GM12878 (cell line): ENCODE results near the gene POLD1. TPM values are rescaled to one million over a fixed set of nuclear protein-coding genes. Genes with fewer than 3 reads are reported as not detected.

Experiments used
- ATAC-seq: fragments of 200-7000 bp; cut with Tn5 transposase; 3 replicates; pipeline ENCODE4 v1.9.1; 2020; ENCODE audit warnings: mild to moderate bottlenecking, moderate library complexity
- BruUV-seq: library from RNA; stranded (reverse); fragments of 400-500 nt; replicated peaks from 2 replicates; lab custom pipeline; 2021; lab: Mats Ljungman, UMichigan
- CTCF ChIA-PET: fragments of 300-600 bp; sonication (Branson Sonifier 250); formaldehyde crosslinking; extraction: SDS; loops from one replicate; lab custom pipeline; 2021; ENCODE audit warnings: inconsistent platforms; lab: Yijun Ruan, JAX
- POLR2A ChIA-PET: fragments of 350-600 bp; formaldehyde crosslinking; extraction: SDS; loops from one replicate; lab custom pipeline; 2021; ENCODE audit warnings: inconsistent platforms; lab: Charles Lee
- RAD21 ChIA-PET: fragments of 300-600 bp; sonication (Branson Sonifier 250); formaldehyde crosslinking; loops from one replicate; lab custom pipeline; 2023; ENCODE audit warnings: antibody characterized with exemption; ENCODE audit not compliant: unreplicated experiment; lab: Charles Lee
- SMC1A ChIA-PET: fragments of 300-600 bp; sonication (Branson Sonifier 250); formaldehyde crosslinking; loops from one replicate; lab custom pipeline; 2023; ENCODE audit not compliant: unreplicated experiment, uncharacterized antibody; lab: Charles Lee
- DNase-seq: peaks from one replicate; pipeline ENCODE4 v3.0.0-alpha.2; 2011; ENCODE audit warnings: low read depth, low spot score
- FAIRE-seq: peaks from 3 replicates; lab custom pipeline; 2011; peaks lifted over from hg19 to GRCh38; lab: Jason Lieb, UNC
- H2AFZ ChIP-seq: 2 replicates; pipeline ENCODE4 v1.6.0; 2011; ENCODE audit warnings: low read depth, low read length, control low read depth; ENCODE audit not compliant: control insufficient read depth
- H3K27ac ChIP-seq: 2 replicates; pipeline ENCODE4 v1.5.1; 2011; ENCODE audit warnings: control low read depth; ENCODE audit not compliant: control insufficient read depth, insufficient read depth
- H3K27me3 ChIP-seq, 2 experiments: replicated peaks in 1 of 2; 2 replicates each; pipeline versions ENCODE4 v1.6.0 to v1.6.1; 2011; ENCODE audit warnings: low read length in 1 of 2; ENCODE audit not compliant: control insufficient read depth in 2 of 2, insufficient read depth in 2 of 2
- H3K36me3 ChIP-seq, 2 experiments: 2 replicates each; pipeline ENCODE4 v1.5.1; 2011; ENCODE audit warnings: low read length in 1 of 2; ENCODE audit not compliant: control insufficient read depth in 2 of 2, insufficient read depth in 2 of 2
- H3K4me1 ChIP-seq: 2 replicates; pipeline ENCODE4 v1.6.1; 2011; ENCODE audit warnings: mild to moderate bottlenecking, low read length, moderate library complexity, mixed read lengths; ENCODE audit not compliant: control insufficient read depth, insufficient read depth
- H3K4me2 ChIP-seq: 2 replicates; pipeline ENCODE4 v1.6.0; 2011; ENCODE audit warnings: control low read depth; ENCODE audit not compliant: control insufficient read depth, insufficient read depth
- H3K4me3 ChIP-seq: fragments of 200-600 bp; sonication (generic); 2 replicates; pipeline ENCODE4 v1.5.1; 2016
- H3K79me2 ChIP-seq: 2 replicates; pipeline ENCODE4 v1.6.0; 2011; ENCODE audit warnings: low read length; ENCODE audit not compliant: control insufficient read depth, insufficient read depth
- H3K9ac ChIP-seq: 2 replicates; pipeline ENCODE4 v1.8.0; 2011; ENCODE audit warnings: low read length, control low read depth, mixed read lengths; ENCODE audit not compliant: control insufficient read depth, insufficient read depth
- H3K9me3 ChIP-seq: replicated peaks from 3 replicates; pipeline ENCODE4 v1.5.1; 2011; ENCODE audit warnings: mild to moderate bottlenecking, low read length; ENCODE audit not compliant: control insufficient read depth, insufficient read depth
- H4K20me1 ChIP-seq: 2 replicates; pipeline ENCODE4 v1.6.0; 2011; ENCODE audit not compliant: control insufficient read depth, insufficient read depth
- BRCA1 ChIP-seq: IDR thresholded peaks from 2 replicates; pipeline ENCODE4 v1.6.1; 2011; ENCODE audit warnings: low read depth, low read length, improper control_type of control experiment
- CTCF ChIP-seq, 3 experiments: IDR thresholded peaks in 2 of 3; conservative IDR thresholded peaks in 1 of 3; 2 replicates each; pipeline ENCODE4 v1.5.1; 2011; ENCODE audit warnings: low read depth in 3 of 3, low read length in 3 of 3, mild to moderate bottlenecking in 3 of 3, control low read depth in 2 of 3, moderate library complexity in 2 of 3, inconsistent platforms in 1 of 3, mixed read lengths in 1 of 3; ENCODE audit not compliant: control insufficient read depth in 2 of 3, insufficient read depth in 1 of 3; ENCODE audit errors: extremely low read depth in 1 of 3
- CUX1 ChIP-seq: IDR thresholded peaks from 2 replicates; pipeline ENCODE4 v1.6.1; 2012; ENCODE audit warnings: improper control_type of control experiment, low read depth, low read length; ENCODE audit not compliant: insufficient replicate concordance
- E2F4 ChIP-seq: IDR thresholded peaks from 2 replicates; pipeline ENCODE4 v1.6.1; 2012; ENCODE audit warnings: low read depth, low read length, improper control_type of control experiment
- ESRRA ChIP-seq: IDR thresholded peaks from 2 replicates; pipeline ENCODE4 v1.6.1; 2012; ENCODE audit warnings: mild to moderate bottlenecking, low read length, improper control_type of control experiment
- MAX ChIP-seq: IDR thresholded peaks from 2 replicates; pipeline ENCODE4 v1.6.1; 2012; ENCODE audit warnings: low read depth, low read length, improper control_type of control experiment
- MTA2 ChIP-seq: fragments of 450-650 bp; IDR thresholded peaks from 2 replicates; pipeline ENCODE4 v1.6.1; 2016; ENCODE audit warnings: low read depth, mild to moderate bottlenecking, moderate library complexity
- MTA3 ChIP-seq: IDR thresholded peaks from 2 replicates; pipeline ENCODE4 v1.6.1; 2012; ENCODE audit warnings: low read length, inconsistent platforms, borderline replicate concordance
- NFYA ChIP-seq: IDR thresholded peaks from 2 replicates; pipeline ENCODE4 v1.6.1; 2011; ENCODE audit warnings: low read depth, mild to moderate bottlenecking, low read length, improper control_type of control experiment, borderline replicate concordance
- PAX8 ChIP-seq: fragments of 450-650 bp; IDR thresholded peaks from 2 replicates; pipeline ENCODE4 v1.6.1; 2017; ENCODE audit warnings: mild to moderate bottlenecking, moderate library complexity
- SPI1 ChIP-seq: IDR thresholded peaks from 2 replicates; pipeline ENCODE4 v1.6.1; 2011; ENCODE audit warnings: low read depth, mild to moderate bottlenecking, low read length, moderate library complexity, borderline replicate concordance; ENCODE audit not compliant: insufficient read depth
- ZNF384 ChIP-seq: IDR thresholded peaks from 2 replicates; pipeline ENCODE4 v1.6.1; 2012; ENCODE audit warnings: low read depth, mild to moderate bottlenecking, low read length, improper control_type of control experiment, borderline replicate concordance
- WGBS: methylation state at CpG from one replicate; pipeline ENCODE4 v1.1.6; 2016; ENCODE audit warnings: low lambda C conversion rate; ENCODE audit not compliant: insufficient replicate concordance, insufficient coverage; ENCODE audit errors: missing lambda C conversion rate; 5-methylcytosine and 5-hydroxymethylcytosine counted together
- in situ Hi-C: fragments of 300-500 bp; cut with MboI; formaldehyde crosslinking; loops from 9 replicates; pipeline ENCODE4 v1.14.3; 2018; ENCODE audit warnings: mixed read lengths
- intact Hi-C: fragments of 100-400 bp; cut with micrococcal nuclease; formaldehyde crosslinking; loops from one replicate; pipeline ENCODE4 v1.14.2; 2022; ENCODE audit not compliant: unreplicated experiment
- polyA plus RNA-seq, 11 experiments: library from polyadenylated mRNA; depleted of rRNA in 4 of 11; unstranded in 6 of 11; stranded (reverse) in 5 of 11; fragments of >200 nt; fragmentation: Nextera tagmentation in 4 of 11; fragmentation: Illumina TruSeq in 1 of 11; extraction: Ambion mirVana in 4 of 11; extraction: Trizol in 1 of 11; gene quantifications; 1 replicate in 1 of 11; 2 replicates in 10 of 11; pipeline versions ENCODE4 v1.2.1 to v1.2.3, GENCODE V29; 2011 to 2016; ENCODE audit warnings: inconsistent platforms in 2 of 11, missing spikeins in 2 of 11, low read depth in 1 of 11
- total RNA-seq, 4 experiments: library from RNA; depleted of rRNA in 3 of 4; stranded (reverse); fragments of >200 nt in 3 of 4; fragmentation: Illumina TruSeq in 1 of 4; extraction: Trizol in 1 of 4; gene quantifications; 2 replicates each; pipeline versions ENCODE4 v1.2.1 to v1.2.3, GENCODE V29; 2013 to 2021

POLD1 gene
- total and polyA plus RNA-seq, 10 of the 15 experiments (the other 5 are each of a cell fraction or from before 2014, with no cell fraction given) = 0.76 to 165 (median 63.4) TPM

- Histone ChIP-seq H3K27ac (peak within 1 kb of the TSS; percentile 94), H2AFZ (peak within 1 kb of the TSS; percentile 86), H3K27me3 (no peaks in the 10 kb centered on the region), H3K79me2 (peaks cover 5% of the 10 kb centered on the region), H4K20me1 (no peaks in the 10 kb centered on the region), H3K4me1 (peaks cover 7% of the 10 kb centered on the region; the same call in 1 of the 2 replicates), H3K36me3 (peaks cover 5 to 16% of the 10 kb centered on the region in 2 experiments; a peak in 3 of 4 replicates), H3K4me2 (peak within 1 kb of the TSS; percentile 71), H3K9me3 (no peaks in the 10 kb centered on the region), H3K4me3 (peak within 1 kb of the TSS; percentile 79), H3K9ac (peak within 1 kb of the TSS; percentile 91)
- ChIA-PET CTCF (interaction anchor here (0.6 to 2.4 kb wide), 8 partner anchors 10 to 180 kb away, joined by 3 to 11 read pairs (median 5); partner anchors contain the start of genes KCNC3 and NAPSA), RAD21 (interaction anchor here (1.0 to 1.6 kb wide), 5 partner anchors 19 to 86 kb away, joined by 3 to 8 read pairs (median 4); no protein-coding TSS in a partner anchor), POLR2A (interaction anchor here (0.5 to 2.1 kb wide), 9 partner anchors 8 to 84 kb away, joined by 3 to 10 read pairs (median 4); partner anchors contain the start of genes POLD1 and SPIB), SMC1A (interaction anchor here (0.7 to 2.3 kb wide), 8 partner anchors 9 to 407 kb away, joined by 3 to 16 read pairs (median 4); partner anchors contain the start of gene POLD1)
- in situ Hi-C loops (no loop called here), intact Hi-C loops (no loop called here)
- peak; percentile 98 for FAIRE-seq
- no TSS peak for BruUV-seq
- peak; percentile 90 for DNase-seq
- WGBS = under 1% methylated on average over 48 of the region's 67 CpGs
- peak; percentile 95 for ATAC-seq
- TF ChIP-seq MTA3 (no peak; the same call in 1 of the 2 replicates), ESRRA (no peak; the same call in 1 of the 2 replicates), SPI1 (0 out of 2 replicates have a peak, but pooled peaks have one; percentile 14), CUX1 (no peak), MAX (peak; percentile 29; the same call in 1 of the 2 replicates), ZNF384 (peak; percentile 9; the same call in 1 of the 2 replicates), MTA2 (no peak; the same call in none of the 2 replicates), CTCF (IDR thresholded peaks at IDR 0.05 in 2 of 3, conservative IDR thresholded peaks at IDR 0.05 in 1 of 3; ENCODE audit: control insufficient read depth in 2 of 3, extremely low read depth in 1 of 3, insufficient read depth in 1 of 3, low read depth in 3 of 3, low read length in 3 of 3) (no peak), BRCA1 (no peak), NFYA (no peak), E2F4 (0 out of 2 replicates have a peak, but pooled peaks have one; percentile 12), PAX8 (no peak)
Measured at GRCh38 chr19:50376166-50377050, 7.7 kb upstream of the POLD1 start, which contains the start of gene NR1H2. Gene NR1H2 (plus strand): TSS chr19:50376457. CDS start chr19:50377606, 1,149 bp downstream.
